GM12892 (cell line): Measurements from ENCODE around the gene RIMS4.

Experiments used
- POLR2AphosphoS5 ChIP-seq: IDR thresholded peaks from 2 replicates; pipeline ENCODE4 v1.6.1; 2011; ENCODE audit warnings: low read depth, low read length, control low read depth
- TAF1 ChIP-seq: IDR thresholded peaks from 2 replicates; pipeline ENCODE4 v1.6.1; 2011; ENCODE audit warnings: low read depth, mild to moderate bottlenecking, control low read depth, low read length, borderline replicate concordance

GRCh38 chr20:44839481-44839880, 29.1 kb upstream of the RIMS4 start:
- TF ChIP-seq TAF1 (no peak), POLR2AphosphoS5 (no peak)
